Gastrocnemius medialis (tissue), 4 donors: Measurements from ENCODE around the gene SENP3.

Source experiments
- POLR2A ChIP-seq, 2 donors: fragments of 450-650 bp; IDR thresholded peaks; one replicate each; pipeline ENCODE4 v1.6.1; 2017; ENCODE audit warnings: antibody characterized with exemption in 2 of 2, mild to moderate bottlenecking in 2 of 2, moderate library complexity in 2 of 2
- TF ChIP-seq, protein P1 (sequence below), 5 experiments: fragments of 450-650 bp in 3 of 5; fragments of 200-600 bp in 2 of 5; sonication (generic) in 2 of 5; IDR thresholded peaks in 4 of 5; conservative IDR thresholded peaks in 1 of 5; 1 replicate in 4 of 5; 2 replicates in 1 of 5; pipeline ENCODE4 v1.5.1; 2016 to 2019; ENCODE audit warnings: antibody characterized with exemption in 5 of 5, mild to moderate bottlenecking in 3 of 5, moderate library complexity in 3 of 5

DNA sequence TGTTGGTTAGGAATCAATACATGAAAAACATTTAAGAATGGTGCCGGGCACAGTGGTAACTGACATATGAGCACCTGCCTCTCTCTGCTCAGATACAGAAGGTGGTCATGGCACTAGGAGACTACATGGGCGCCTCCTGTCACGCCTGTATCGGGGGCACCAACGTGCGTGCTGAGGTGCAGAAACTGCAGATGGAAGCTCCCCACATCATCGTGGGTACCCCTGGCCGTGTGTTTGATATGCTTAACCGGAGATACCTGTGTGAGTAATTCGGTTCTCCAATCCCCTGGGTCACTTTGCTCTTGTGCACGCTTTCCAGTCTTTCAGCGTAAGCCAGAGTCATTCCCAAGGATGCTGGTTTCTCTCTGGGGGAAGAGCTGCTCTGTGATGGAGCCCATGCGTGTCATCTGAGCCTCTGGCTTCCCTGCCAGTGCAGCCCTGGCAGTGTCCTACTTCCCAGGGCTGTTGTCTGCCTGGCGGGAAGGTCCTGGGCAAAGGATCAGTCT lies 14.8 kb downstream of the SENP3 start:
- TF ChIP-seq, protein P1, sequence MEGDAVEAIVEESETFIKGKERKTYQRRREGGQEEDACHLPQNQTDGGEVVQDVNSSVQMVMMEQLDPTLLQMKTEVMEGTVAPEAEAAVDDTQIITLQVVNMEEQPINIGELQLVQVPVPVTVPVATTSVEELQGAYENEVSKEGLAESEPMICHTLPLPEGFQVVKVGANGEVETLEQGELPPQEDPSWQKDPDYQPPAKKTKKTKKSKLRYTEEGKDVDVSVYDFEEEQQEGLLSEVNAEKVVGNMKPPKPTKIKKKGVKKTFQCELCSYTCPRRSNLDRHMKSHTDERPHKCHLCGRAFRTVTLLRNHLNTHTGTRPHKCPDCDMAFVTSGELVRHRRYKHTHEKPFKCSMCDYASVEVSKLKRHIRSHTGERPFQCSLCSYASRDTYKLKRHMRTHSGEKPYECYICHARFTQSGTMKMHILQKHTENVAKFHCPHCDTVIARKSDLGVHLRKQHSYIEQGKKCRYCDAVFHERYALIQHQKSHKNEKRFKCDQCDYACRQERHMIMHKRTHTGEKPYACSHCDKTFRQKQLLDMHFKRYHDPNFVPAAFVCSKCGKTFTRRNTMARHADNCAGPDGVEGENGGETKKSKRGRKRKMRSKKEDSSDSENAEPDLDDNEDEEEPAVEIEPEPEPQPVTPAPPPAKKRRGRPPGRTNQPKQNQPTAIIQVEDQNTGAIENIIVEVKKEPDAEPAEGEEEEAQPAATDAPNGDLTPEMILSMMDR (IDR thresholded peaks at IDR 0.05 in 4 of 5, conservative IDR thresholded peaks at IDR 0.05 in 1 of 5): no peak
- no peak for TF ChIP-seq POLR2A (IDR thresholded peaks at IDR 0.05)
